GM13976 (cell line): ENCODE data around the gene CNGB1.

ENCODE experiments used
- DNase-seq: peaks from one replicate; pipeline ENCODE4 v3.0.0; 2012; ENCODE audit warnings: low spot score
- CTCF ChIP-seq: IDR thresholded peaks from 2 replicates; pipeline ENCODE4 v1.5.1; 2012; ENCODE audit warnings: borderline replicate concordance, mild to moderate bottlenecking; ENCODE audit not compliant: insufficient read depth; ENCODE audit errors: extremely low read depth, missing control alignments, control extremely low read depth
- in situ Hi-C: fragments of 300-500 bp; cut with MboI; formaldehyde crosslinking; loops from one replicate; pipeline ENCODE4 v1.12.0; 2022; ENCODE audit warnings: low sequenced_read_pairs, mixed read lengths, inconsistent platforms; ENCODE audit not compliant: unreplicated experiment

CNGB1 gene

DNA sequence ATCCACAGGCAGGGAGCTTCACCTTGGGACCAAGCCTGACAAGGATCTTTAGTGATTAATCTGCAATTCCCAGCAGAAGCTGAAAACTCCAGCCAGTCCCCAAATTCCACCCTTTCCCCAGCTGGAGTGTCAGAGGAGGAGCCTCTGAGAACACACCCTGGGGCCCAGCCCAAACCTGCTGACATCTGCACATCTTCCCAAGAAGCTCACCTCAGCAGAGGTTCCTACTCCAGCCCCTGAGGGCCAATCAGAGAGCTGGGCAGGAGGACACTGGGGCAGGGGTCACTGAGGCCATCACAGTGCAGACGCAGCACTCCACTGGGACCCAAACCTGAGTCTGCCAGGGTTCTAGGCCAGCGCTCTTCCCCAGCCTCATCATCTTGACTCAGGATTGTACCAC, 44.9 kb downstream of the CNGB1 start:
- no peak for DNase-seq
- in situ Hi-C loops, result no loop called here

DNA sequence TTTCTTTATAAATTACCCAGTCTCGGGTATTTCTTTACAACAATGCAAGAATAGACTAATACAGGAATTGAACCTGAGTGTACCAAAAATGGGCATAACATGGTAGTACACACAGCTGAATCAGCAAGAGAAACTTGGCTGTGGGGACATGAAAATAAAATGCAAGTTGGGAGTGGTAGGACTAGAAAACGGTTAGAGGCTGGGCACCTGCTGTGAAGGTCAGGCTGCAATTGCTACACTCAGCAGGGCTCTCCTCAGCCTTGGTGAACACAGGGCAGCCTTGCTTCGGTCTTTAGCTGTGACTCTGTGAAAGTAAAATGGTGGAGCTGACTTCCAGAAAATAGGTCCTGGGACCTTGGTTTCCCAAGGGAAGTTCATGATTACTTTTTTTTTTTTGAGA, 45.6 kb downstream of the CNGB1 start:
- no peak for DNase-seq
- TF ChIP-seq CTCF, result no peak
- in situ Hi-C loops, result no loop called here

More for the DNA sequence above, 44.9 kb downstream of the CNGB1 start:
- TF ChIP-seq CTCF, result no peak

DNA sequence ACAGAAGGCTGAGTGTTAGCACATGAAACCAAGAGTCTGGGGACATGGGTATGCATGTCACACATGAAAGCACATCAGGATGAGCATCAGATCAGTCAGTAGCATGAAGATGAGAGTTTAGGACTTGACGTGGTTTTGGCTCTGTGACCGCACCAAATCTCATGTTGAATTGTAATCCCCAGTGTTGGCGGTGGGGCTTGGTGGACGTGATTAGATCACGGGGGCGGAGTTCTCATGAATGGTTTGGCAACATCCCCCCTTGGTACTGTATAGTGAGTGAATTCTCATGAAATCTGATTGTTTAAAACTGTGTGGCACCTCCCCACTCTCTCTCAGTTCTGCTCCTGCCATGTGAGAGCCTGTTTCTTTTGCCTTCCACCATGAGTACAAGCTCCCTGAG, 46.4 kb downstream of the CNGB1 start:
- TF ChIP-seq CTCF, result no peak
- no peak for DNase-seq
- in situ Hi-C loops, result no loop called here

GRCh38 chr16:57923841-57924240, 47.1 kb downstream of the CNGB1 start:
- in situ Hi-C loops, result no loop called here
- DNase-seq, result no peak
- TF ChIP-seq CTCF, result no peak

DNA sequence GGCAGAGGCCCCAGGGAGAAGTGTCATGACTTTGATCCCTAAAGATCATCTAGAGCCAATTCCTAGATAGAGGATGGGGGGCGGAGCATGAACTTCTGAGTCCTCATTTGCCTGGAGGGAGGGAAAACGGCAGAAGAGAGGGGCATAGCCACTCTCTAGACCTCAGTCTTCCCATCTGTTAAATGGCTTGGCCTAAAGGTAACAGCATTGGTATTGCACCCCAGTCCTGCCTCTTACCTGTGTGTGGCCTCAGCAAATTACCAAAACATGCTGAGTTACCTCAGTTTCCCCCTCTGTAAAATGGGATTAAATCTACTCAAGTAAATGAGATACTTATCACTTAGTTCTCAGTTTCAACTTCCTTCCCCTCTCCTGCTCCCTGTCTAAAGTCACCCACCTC, 47.5 kb downstream of the CNGB1 start:
- in situ Hi-C loops, result no loop called here
- DNase-seq, result no peak
- no peak for TF ChIP-seq CTCF

DNA sequence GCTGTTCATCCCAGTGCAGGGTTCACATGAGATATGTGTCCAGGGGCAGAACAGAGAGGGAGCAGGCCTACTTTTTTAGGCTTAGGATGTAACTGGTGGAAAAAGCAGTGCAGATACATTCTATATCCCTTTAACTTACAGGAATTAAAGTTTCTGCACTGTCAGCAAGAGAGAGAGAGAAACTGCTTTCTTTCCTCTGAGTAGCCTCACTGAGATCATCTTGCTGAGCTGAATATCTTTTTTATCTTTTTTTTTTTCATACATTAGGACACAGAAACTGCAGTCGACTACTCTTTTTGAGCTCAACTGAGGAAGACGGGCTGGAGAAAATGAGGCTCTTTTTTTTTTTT, 50.1 kb downstream of the CNGB1 start:
- DNase-seq, result no peak
- TF ChIP-seq CTCF, result no peak
- in situ Hi-C loops, result no loop called here
